GM20000 (cell line): ENCODE measurements around the gene CCT6A.
"Not testable (repeated sequence)": the region's sequence is repeated elsewhere in the genome, so short reads cannot be mapped to it uniquely, and the experiment has no call there.

Experiments
- DNase-seq: peaks from one replicate; pipeline ENCODE4 v3.0.0; 2012; ENCODE audit warnings: low spot score
- CTCF ChIP-seq: IDR thresholded peaks from 2 replicates; pipeline ENCODE4 v1.5.1; 2012; ENCODE audit warnings: mild to moderate bottlenecking, control low read depth; ENCODE audit errors: extremely low read depth, missing control alignments

The CCT6A gene

GRCh38 chr7:56051339-56052191 lies at the start of gene CCT6A, which contains the start of gene PSPH:
TSS of gene CCT6A (plus strand) at chr7:56051765. CDS start at chr7:56051849, 84 bp downstream.
TSS of gene PSPH (minus strand) at chr7:56051444. CDS start at chr7:56021212, 30,232 bp downstream.
- peak; percentile 96 for DNase-seq
- TF ChIP-seq CTCF, result no peak

GRCh38 chr7:56003749-56004148 lies 47.8 kb upstream of the CCT6A start:
- no peak for DNase-seq
- TF ChIP-seq CTCF, result no peak

GRCh38 chr7:56007167-56007652 lies 44.4 kb upstream of the CCT6A start:
- no peak for DNase-seq
- TF ChIP-seq CTCF, result no peak

GRCh38 chr7:56007891-56008290 lies 43.7 kb upstream of the CCT6A start:
- DNase-seq, result no peak
- no peak for TF ChIP-seq CTCF

GRCh38 chr7:56009695-56010094 lies 41.9 kb upstream of the CCT6A start:
- TF ChIP-seq CTCF, result no peak
- no peak for DNase-seq

- not testable (repeated sequence) for DNase-seq
Observed at GRCh38 chr7:56017015-56017414, 34.5 kb upstream of the CCT6A start.

GRCh38 chr7:56019501-56019900 lies 32.1 kb upstream of the CCT6A start:
- no peak for DNase-seq
- TF ChIP-seq CTCF, result no peak
